IPS-18c (cell line): ENCODE results near the gene TRIM41.

Source experiments
- H3K4me3 ChIP-seq: 2 replicates; pipeline ENCODE4 v1.7.0; 2013; ENCODE audit warnings: low read depth, mild to moderate bottlenecking, low read length, moderate library complexity; ENCODE audit not compliant: insufficient read depth
- H3K9me3 ChIP-seq: one replicate; pipeline ENCODE4 v1.6.1; 2013; ENCODE audit warnings: mild to moderate bottlenecking, low read length, moderate library complexity; ENCODE audit not compliant: control insufficient read depth, insufficient read depth

Gene TRIM41

GRCh38 chr5:181219262-181220177, 3.6 kb upstream of the TRIM41 start:
- Histone ChIP-seq H3K4me3 (no peak overlapping the region), H3K9me3 (no peaks in the 10 kb centered on the region)

GRCh38 chr5:181220178-181220515, 2.9 kb upstream of the TRIM41 start:
- H3K9me3 ChIP-seq, result no peaks in the 10 kb centered on the region
- no peak overlapping the region for H3K4me3 ChIP-seq

- H3K9me3 ChIP-seq, result no peaks in the 10 kb centered on the region
- peak overlapping the region; percentile 37; the same call in 1 of the 2 replicates for H3K4me3 ChIP-seq
Measured at GRCh38 chr5:181221105-181221791, 1.8 kb upstream of the TRIM41 start.

- H3K9me3 ChIP-seq, result no peaks in the 10 kb centered on the region
- H3K4me3 ChIP-seq, result peak overlapping the region; percentile 96
Measured at GRCh38 chr5:181221792-181222629, 1.1 kb upstream of the TRIM41 start.

GRCh38 chr5:181222630-181223057, 437 bp upstream of the TRIM41 start:
- peak overlapping the region; percentile 96 for H3K4me3 ChIP-seq
- H3K9me3 ChIP-seq, result no peaks in the 10 kb centered on the region

GRCh38 chr5:181223729-181224389, 778 bp downstream of the TRIM41 start:
- Histone ChIP-seq H3K9me3 (no peaks in the 10 kb centered on the region), H3K4me3 (peak overlapping the region; percentile 96)

- Histone ChIP-seq H3K9me3 (no peaks in the 10 kb centered on the region), H3K4me3 (peak overlapping the region; percentile 96)
Measured at GRCh38 chr5:181224390-181225229, 1.5 kb downstream of the TRIM41 start.

- Histone ChIP-seq H3K9me3 (no peaks in the 10 kb centered on the region), H3K4me3 (no peak overlapping the region)
Measured at GRCh38 chr5:181229996-181230395, 6.9 kb downstream of the TRIM41 start.

- no peak overlapping the region for H3K4me3 ChIP-seq
- H3K9me3 ChIP-seq, result no peaks in the 10 kb centered on the region
Measured at GRCh38 chr5:181230551-181230950, 7.5 kb downstream of the TRIM41 start.

GRCh38 chr5:181231432-181231831, 8.4 kb downstream of the TRIM41 start:
- no peaks in the 10 kb centered on the region for H3K9me3 ChIP-seq
- no peak overlapping the region for H3K4me3 ChIP-seq

- Histone ChIP-seq H3K9me3 (no peaks in the 10 kb centered on the region), H3K4me3 (no peak overlapping the region)
Measured at GRCh38 chr5:181232593-181232992, 9.5 kb downstream of the TRIM41 start.

- no peak overlapping the region for H3K4me3 ChIP-seq
Measured at GRCh38 chr5:181233088-181233800, 10.2 kb downstream of the TRIM41 start.

GRCh38 chr5:181233801-181234454, 10.8 kb downstream of the TRIM41 start:
- no peaks in the 10 kb centered on the region for H3K9me3 ChIP-seq
- H3K4me3 ChIP-seq, result no peak overlapping the region

More at GRCh38 chr5:181233088-181233800, 10.2 kb downstream of the TRIM41 start:
- H3K9me3 ChIP-seq, result no peaks in the 10 kb centered on the region

GRCh38 chr5:181234455-181235306, 11.6 kb downstream of the TRIM41 start:
- H3K4me3 ChIP-seq, result no peak overlapping the region
- no peaks in the 10 kb centered on the region for H3K9me3 ChIP-seq
